ENCODE data around the gene SCD. TPM values are rescaled to one million over a fixed set of nuclear protein-coding genes. Genes with fewer than 3 reads are reported as not detected.
A peak's percentile ranks its signal among the peaks of the same experiment; 100 is the strongest.
"Not testable (repeated sequence)": the region's sequence is repeated elsewhere in the genome, so short reads cannot be mapped to it uniquely, and the experiment has no call there.

SCD gene
- total RNA-seq (2014; rRNA removed; shearing (Covaris generic)): 149 and 198 TPM in 2 replicates
- polyA plus RNA-seq (2015; cell fraction: cytosol; rRNA removed): 182 and 229 TPM in 2 replicates
- polyA plus RNA-seq (2015; cell fraction: nucleus; rRNA removed): 306 and 307 TPM in 2 replicates

- peak; percentile 96 for DNase-seq (ENCODE audit: low read depth)
Observed at GRCh38 chr10:100346765-100347567, at the start of gene SCD. Gene SCD (plus strand): TSS chr10:100347233. CDS start chr10:100347505, 272 bp downstream.

GRCh38 chr10:100297242-100297641, 49.8 kb upstream of the SCD start:
- DNase-seq (ENCODE audit: low read depth): no peak

GRCh38 chr10:100301123-100301522, 45.9 kb upstream of the SCD start:
- not testable (repeated sequence) for DNase-seq (ENCODE audit: low read depth)

GRCh38 chr10:100303724-100304319, 43.2 kb upstream of the SCD start:
- DNase-seq (ENCODE audit: low read depth): no peak

- DNase-seq (ENCODE audit: low read depth): no peak
Observed at GRCh38 chr10:100304414-100304813, 42.6 kb upstream of the SCD start.

GRCh38 chr10:100306861-100307260, 40.2 kb upstream of the SCD start:
- DNase-seq (ENCODE audit: low read depth): no peak

GRCh38 chr10:100307684-100308083, 39.3 kb upstream of the SCD start:
- DNase-seq (ENCODE audit: low read depth): peak; percentile 58

- DNase-seq (ENCODE audit: low read depth): no peak
Observed at GRCh38 chr10:100311298-100311697, 35.7 kb upstream of the SCD start.

GRCh38 chr10:100315615-100316014, 31.4 kb upstream of the SCD start:
- no peak for DNase-seq (ENCODE audit: low read depth)

GRCh38 chr10:100318207-100318606, 28.8 kb upstream of the SCD start:
- DNase-seq (ENCODE audit: low read depth): peak; percentile 11

GRCh38 chr10:100319707-100320402, 27.2 kb upstream of the SCD start:
- no peak for DNase-seq (ENCODE audit: low read depth)

- DNase-seq (ENCODE audit: low read depth): no peak
Observed at GRCh38 chr10:100325158-100325557, 21.9 kb upstream of the SCD start.

GRCh38 chr10:100327007-100327717, 19.9 kb upstream of the SCD start:
- DNase-seq (ENCODE audit: low read depth): no peak

GRCh38 chr10:100327718-100328009, 19.4 kb upstream of the SCD start:
- no peak for DNase-seq (ENCODE audit: low read depth)

- no peak for DNase-seq (ENCODE audit: low read depth)
Observed at GRCh38 chr10:100328198-100328597, 18.8 kb upstream of the SCD start.

GRCh38 chr10:100330079-100330478, 17.0 kb upstream of the SCD start, which contains the start of gene PKD2L1:
Gene PKD2L1 (minus strand): TSS chr10:100330228. CDS start chr10:100330103, 125 bp downstream.
- DNase-seq (ENCODE audit: low read depth): no peak

GRCh38 chr10:100333106-100333505, 13.9 kb upstream of the SCD start:
- no peak for DNase-seq (ENCODE audit: low read depth)

- DNase-seq (ENCODE audit: low read depth): no peak
Observed at GRCh38 chr10:100333661-100334440, 13.2 kb upstream of the SCD start.

GRCh38 chr10:100334762-100335161, 12.3 kb upstream of the SCD start:
- no peak for DNase-seq (ENCODE audit: low read depth)

- DNase-seq (ENCODE audit: low read depth): peak; percentile 59
Observed at GRCh38 chr10:100338434-100339036, 8.5 kb upstream of the SCD start.

All from HT1080 (cell line).